K562 (cell line): ENCODE measurements around the gene ACP4. TPM values are rescaled to one million over a fixed set of nuclear protein-coding genes. Genes with fewer than 3 reads are reported as not detected.

Experiments used
- CEBPB ChIP-seq: fragments of 450-650 bp; IDR thresholded peaks from 2 replicates; pipeline ENCODE4 v1.6.1; 2016; ENCODE audit warnings: missing genetic modification characterization, missing compliant biosample characterization
- COPS2 ChIP-seq: fragments of 450-650 bp; conservative IDR thresholded peaks from 2 replicates; pipeline ENCODE4 v1.6.1; 2016; ENCODE audit warnings: mild to moderate bottlenecking, moderate library complexity
- E2F5 ChIP-seq: sonication (generic); formaldehyde crosslinking; IDR thresholded peaks from 2 replicates; pipeline ENCODE4 v1.8.0; 2022; ENCODE audit warnings: mild to moderate bottlenecking, missing genetic modification reagents
- E2F8 ChIP-seq: fragments of 450-650 bp; IDR thresholded peaks from 2 replicates; pipeline ENCODE4 v1.7.1; 2018; ENCODE audit warnings: mild to moderate bottlenecking, low read depth; ENCODE audit not compliant: partially characterized antibody
- ETS1 ChIP-seq: conservative IDR thresholded peaks from 2 replicates; pipeline ENCODE4 v1.6.1; 2011; ENCODE audit warnings: low read depth, mild to moderate bottlenecking, low read length; ENCODE audit not compliant: control insufficient read depth
- HMG20B ChIP-seq: fragments of 250-450 bp; sonication (Bioruptor Pico); IDR thresholded peaks from 2 replicates; pipeline ENCODE4 v1.5.0; 2021; ENCODE audit warnings: mild to moderate bottlenecking
- MCM7 ChIP-seq, 2 experiments: fragments of 450-650 bp; IDR thresholded peaks; 2 replicates each; pipeline ENCODE4 v1.6.1; 2016 to 2018
- NR1H2 ChIP-seq: sonication (generic); formaldehyde crosslinking; IDR thresholded peaks from 2 replicates; pipeline ENCODE4 v1.4.0; 2020; ENCODE audit warnings: mild to moderate bottlenecking, missing genetic modification reagents
- PPARD ChIP-seq: fragments of 250-450 bp; sonication (Bioruptor Pico); IDR thresholded peaks from 2 replicates; pipeline ENCODE4 v1.8.0; 2022; ENCODE audit warnings: inconsistent platforms, mild to moderate bottlenecking, moderate library complexity
- RBM22 ChIP-seq: fragments of 200-400 bp; formaldehyde crosslinking; IDR thresholded peaks from 2 replicates; pipeline ENCODE4 v1.6.1; 2018; ENCODE audit warnings: low read length, low read depth; ENCODE audit not compliant: poor library complexity, severe bottlenecking
- SPI1 ChIP-seq: IDR thresholded peaks from 2 replicates; pipeline ENCODE4 v1.6.1; 2011; ENCODE audit warnings: low read depth, low read length, control low read depth, borderline replicate concordance
- SREBF2 ChIP-seq: sonication (generic); formaldehyde crosslinking; IDR thresholded peaks from 2 replicates; pipeline ENCODE4 v1.4.0; 2020; ENCODE audit warnings: mild to moderate bottlenecking, missing genetic modification reagents
- TARDBP ChIP-seq: fragments of 450-650 bp; IDR thresholded peaks from 2 replicates; pipeline ENCODE4 v1.6.1; 2016
- TFAM ChIP-seq: fragments of 250-450 bp; sonication (Bioruptor Pico); conservative IDR thresholded peaks from 2 replicates; pipeline ENCODE4 v1.5.0; 2021; ENCODE audit warnings: mild to moderate bottlenecking, moderate library complexity
- ZBED1 ChIP-seq: IDR thresholded peaks from 2 replicates; pipeline ENCODE4 v1.6.1; 2014
- ZBTB26 ChIP-seq: fragments of 450-650 bp; formaldehyde crosslinking; IDR thresholded peaks from 2 replicates; pipeline ENCODE4 v1.4.0; 2022; ENCODE audit warnings: missing genetic modification characterization
- ZBTB7A ChIP-seq: IDR thresholded peaks from 2 replicates; pipeline ENCODE4 v1.6.1; 2011; ENCODE audit warnings: low read depth, mild to moderate bottlenecking, low read length, moderate library complexity, borderline replicate concordance; ENCODE audit not compliant: control insufficient read depth
- ZNF384 ChIP-seq: IDR thresholded peaks from 2 replicates; pipeline ENCODE4 v1.6.1; 2012; ENCODE audit warnings: low read depth, low read length, improper control_type of control experiment
- ZNF695 ChIP-seq: fragments of 450-650 bp; formaldehyde crosslinking; IDR thresholded peaks from 2 replicates; pipeline ENCODE4 v1.4.0; 2020; ENCODE audit warnings: mild to moderate bottlenecking, moderate library complexity
- ZNF699 ChIP-seq: fragments of 250-450 bp; sonication (Bioruptor Pico); IDR thresholded peaks from 2 replicates; pipeline ENCODE4 v1.8.0; 2021; ENCODE audit warnings: mild to moderate bottlenecking, moderate library complexity; ENCODE audit not compliant: insufficient replicate concordance
- ZNF766 ChIP-seq: fragments of 200-800 bp; sonication (Bioruptor generic); conservative IDR thresholded peaks from 2 replicates; pipeline ENCODE4 v1.6.1; 2016; ENCODE audit warnings: missing genetic modification characterization, missing compliant biosample characterization
- polyA plus RNA-seq, 8 experiments: library from polyadenylated mRNA; depleted of rRNA in 4 of 8; stranded (reverse) in 5 of 8; unstranded in 3 of 8; fragments of >200 nt; fragmentation: Nextera tagmentation in 2 of 8; fragmentation: Illumina TruSeq in 1 of 8; extraction: Ambion mirVana in 2 of 8; extraction: Trizol in 1 of 8; gene quantifications; 2 replicates each; pipeline versions ENCODE4 v1.2.1 to v1.2.3, GENCODE V29; 2011 to 2014; ENCODE audit warnings: inconsistent platforms in 1 of 8, missing spikeins in 1 of 8
- total RNA-seq, 7 experiments: library from RNA; depleted of rRNA in 6 of 7; stranded (reverse); fragments of >200 nt in 6 of 7; fragmentation: Illumina TruSeq in 2 of 7; extraction: Trizol in 2 of 7; gene quantifications; 2 replicates each; pipeline versions ENCODE4 v1.2.1 to v1.2.3, GENCODE V29; 2011 to 2021; ENCODE audit warnings: low replicate concordance in 1 of 7

Gene ACP4
- total and polyA plus RNA-seq, 9 of the 15 experiments (the other 6 are each of a cell fraction or from before 2014, with no cell fraction given): not detected

GRCh38 chr19:50797781-50798658, 7.8 kb downstream of the ACP4 start (continued):
- TF ChIP-seq CEBPB (no peak), ETS1 (peak; percentile 53; the same call in 1 of the 2 replicates), RBM22 (peak; percentile 8), ZNF766 (CRISPR knock-in tag) (no peak), PPARD (no peak), COPS2 (no peak), HMG20B (CRISPR knock-in tag) (no peak), ZNF384 (no peak), TARDBP (no peak), E2F5 (CRISPR knock-in tag) (0 out of 2 replicates have a peak, but pooled peaks have one; percentile 30), ZBTB26 (CRISPR knock-in tag) (no peak), SPI1 (peak; percentile 10; the same call in 1 of the 2 replicates), NR1H2 (CRISPR knock-in tag) (0 out of 2 replicates have a peak, but pooled peaks have one; percentile 46), MCM7 (IDR thresholded peaks at IDR 0.05) (no peak), TFAM (CRISPR knock-in tag) (no peak), ZBTB7A (no peak), ZNF699 (CRISPR knock-in tag) (no peak), ZNF695 (CRISPR knock-in tag) (no peak), ZBED1 (0 out of 2 replicates have a peak, but pooled peaks have one; percentile 21), SREBF2 (no peak), E2F8 (no peak)
